Measurements from ENCODE around the gene ELOVL2. TPM values are rescaled to one million over a fixed set of nuclear protein-coding genes. Genes with fewer than 3 reads are reported as not detected.

ELOVL2 gene
- total RNA-seq, 2 donors from 2014 or later, result 0.41 to 0.78 TPM

- H3K27me3 ChIP-seq (replicated peaks; ENCODE audit: insufficient read depth), result no peaks in the 10 kb centered on the region
- H3K4me3 ChIP-seq, result no peak overlapping the region
- H3K27ac ChIP-seq, result no peak overlapping the region
- no peaks in the 10 kb centered on the region for H3K36me3 ChIP-seq
- DNase-seq (ENCODE audit: low spot score), result no peak
- no peaks in the 10 kb centered on the region for H3K4me1 ChIP-seq (ENCODE audit: control insufficient read depth in 1 of 2, low read depth in 2 of 2)
- no peak for ATAC-seq (ENCODE audit: insufficient number of reproducible peaks, low FRiP score, low read depth)
- H3K9me3 ChIP-seq, result no peaks in the 10 kb centered on the region
- TF ChIP-seq CTCF (IDR thresholded peaks at IDR 0.05), result no peak
Observed at GRCh38 chr6:11023032-11023431, 21.1 kb downstream of the ELOVL2 start.

GRCh38 chr6:11021714-11022113 is 22.4 kb downstream of the ELOVL2 start:
- H3K36me3 ChIP-seq, result no peaks in the 10 kb centered on the region
- no peaks in the 10 kb centered on the region for H3K9me3 ChIP-seq
- no peak overlapping the region for H3K27ac ChIP-seq
- ATAC-seq (ENCODE audit: insufficient number of reproducible peaks, low FRiP score, low read depth) (no peak), DNase-seq (ENCODE audit: low spot score) (no peak)
- no peaks in the 10 kb centered on the region for H3K27me3 ChIP-seq (replicated peaks; ENCODE audit: insufficient read depth)
- no peak for TF ChIP-seq CTCF (IDR thresholded peaks at IDR 0.05)
- H3K4me1 ChIP-seq (ENCODE audit: control insufficient read depth in 1 of 2, low read depth in 2 of 2), result no peaks in the 10 kb centered on the region
- no peak overlapping the region for H3K4me3 ChIP-seq

GRCh38 chr6:11021003-11021402 is 23.1 kb downstream of the ELOVL2 start:
- H3K4me3 ChIP-seq, result no peak overlapping the region
- DNase-seq (ENCODE audit: low spot score) (no peak), ATAC-seq (ENCODE audit: insufficient number of reproducible peaks, low FRiP score, low read depth) (no peak)
- no peaks in the 10 kb centered on the region for H3K9me3 ChIP-seq
- no peak overlapping the region for H3K27ac ChIP-seq
- no peak for TF ChIP-seq CTCF (IDR thresholded peaks at IDR 0.05)
- H3K27me3 ChIP-seq (replicated peaks; ENCODE audit: insufficient read depth), result no peaks in the 10 kb centered on the region
- no peaks in the 10 kb centered on the region for H3K36me3 ChIP-seq
- H3K4me1 ChIP-seq (ENCODE audit: control insufficient read depth in 1 of 2, low read depth in 2 of 2), result no peaks in the 10 kb centered on the region

- no peaks in the 10 kb centered on the region for H3K9me3 ChIP-seq
- no peak overlapping the region for H3K27ac ChIP-seq
- ATAC-seq (ENCODE audit: insufficient number of reproducible peaks, low FRiP score, low read depth) (no peak), DNase-seq (ENCODE audit: low spot score) (no peak)
- no peak for TF ChIP-seq CTCF (IDR thresholded peaks at IDR 0.05)
- no peaks in the 10 kb centered on the region for H3K27me3 ChIP-seq (replicated peaks; ENCODE audit: insufficient read depth)
- no peaks in the 10 kb centered on the region for H3K36me3 ChIP-seq
- H3K4me1 ChIP-seq (ENCODE audit: control insufficient read depth in 1 of 2, low read depth in 2 of 2), result no peaks in the 10 kb centered on the region
- no peak overlapping the region for H3K4me3 ChIP-seq
Observed at GRCh38 chr6:11018225-11018624, 25.9 kb downstream of the ELOVL2 start.

- no peak for DNase-seq (ENCODE audit: low spot score)
- Histone ChIP-seq H3K9me3 (no peaks in the 10 kb centered on the region), H3K27me3 (replicated peaks; ENCODE audit: insufficient read depth) (no peaks in the 10 kb centered on the region), H3K4me3 (no peak overlapping the region), H3K27ac (no peak overlapping the region), H3K4me1 (ENCODE audit: control insufficient read depth in 1 of 2, low read depth in 2 of 2) (no peaks in the 10 kb centered on the region), H3K36me3 (no peaks in the 10 kb centered on the region)
- TF ChIP-seq CTCF (IDR thresholded peaks at IDR 0.05), result no peak
- ATAC-seq (ENCODE audit: insufficient number of reproducible peaks, low FRiP score, low read depth), result no peak
Observed at GRCh38 chr6:11017090-11017489, 27.0 kb downstream of the ELOVL2 start.

Measured in thoracic aorta (tissue), 2 donors.